GM18858 (cell line): ENCODE data around the gene C2CD3.
"Not testable (repeated sequence)": the region's sequence is repeated elsewhere in the genome, so short reads cannot be mapped to it uniquely, and the experiment has no call there.

Experiments used
- ATAC-seq: cut with Tn5 transposase; IDR thresholded peaks from one replicate; pipeline ENCODE4 v1.9.1; 2021; ENCODE audit not compliant: unreplicated experiment

Gene C2CD3

DNA sequence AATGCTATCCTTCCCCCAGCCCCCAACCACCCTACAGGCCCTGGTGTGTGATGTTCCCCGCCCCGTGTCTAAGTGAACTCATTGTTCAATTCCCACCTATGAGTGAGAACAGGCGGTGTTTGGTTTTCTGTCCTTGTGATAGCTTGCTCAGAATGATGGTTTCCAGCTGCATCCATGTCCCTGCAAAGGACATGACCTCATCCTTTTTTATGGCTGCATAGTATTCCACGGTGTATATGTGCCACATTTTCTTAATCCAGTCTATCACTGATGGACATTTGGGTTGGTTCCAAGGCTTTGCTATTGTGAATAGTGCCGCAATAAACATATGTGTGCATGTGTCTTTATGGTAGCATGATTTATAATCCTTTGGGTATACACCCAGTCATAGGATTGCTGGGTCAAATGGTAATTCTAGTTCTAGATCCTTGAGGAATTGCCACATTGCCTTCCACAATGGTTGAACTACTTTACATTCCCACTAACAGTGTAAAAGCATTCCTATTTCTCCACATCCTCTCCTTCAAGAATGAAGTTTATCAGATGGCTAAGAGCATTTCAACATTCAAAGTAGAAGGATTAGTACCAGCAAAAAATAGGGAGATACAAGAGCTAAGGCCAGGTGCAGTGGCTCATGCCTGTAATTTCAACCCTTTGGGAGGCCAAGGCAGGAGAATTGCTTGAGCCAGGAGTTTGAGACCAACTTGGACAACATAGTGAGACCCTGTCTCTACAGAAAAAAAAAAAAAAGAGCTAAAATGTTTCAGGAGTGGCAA, 50.4 kb downstream of the C2CD3 start:
- not testable (repeated sequence) for ATAC-seq

DNA sequence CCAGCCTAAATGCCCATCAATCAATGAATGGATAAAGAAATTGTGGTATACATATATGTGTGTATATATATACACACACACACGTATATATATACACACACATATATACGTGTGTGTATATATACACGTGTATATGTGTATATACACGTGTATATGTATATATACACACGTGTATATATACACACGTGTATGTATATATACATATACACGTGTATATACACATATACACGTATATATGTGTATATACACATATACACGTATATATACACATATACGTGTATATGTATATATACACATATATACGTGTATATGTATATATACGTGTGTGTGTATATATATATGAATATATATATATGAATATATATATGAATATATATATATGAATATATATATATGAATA, 54.1 kb downstream of the C2CD3 start:
- ATAC-seq, result no peak

DNA sequence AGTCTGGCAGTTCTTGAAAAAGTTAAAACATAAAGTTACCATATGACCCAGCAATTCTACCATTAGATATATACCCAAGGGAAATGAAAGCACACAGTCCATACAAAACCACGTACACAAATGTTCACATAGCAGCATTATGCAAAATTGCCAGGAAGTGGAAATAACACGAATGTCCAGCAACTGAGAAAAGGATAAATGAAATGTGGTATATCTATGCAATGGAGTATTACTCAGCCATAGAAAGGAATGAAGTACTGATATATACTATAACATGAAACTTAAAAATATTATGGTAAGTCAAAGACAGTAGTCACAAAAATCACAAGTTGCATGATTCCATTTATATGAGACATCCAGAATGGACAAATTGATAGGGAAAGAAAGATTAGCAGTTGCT, 57.9 kb downstream of the C2CD3 start:
- ATAC-seq, result no peak

DNA sequence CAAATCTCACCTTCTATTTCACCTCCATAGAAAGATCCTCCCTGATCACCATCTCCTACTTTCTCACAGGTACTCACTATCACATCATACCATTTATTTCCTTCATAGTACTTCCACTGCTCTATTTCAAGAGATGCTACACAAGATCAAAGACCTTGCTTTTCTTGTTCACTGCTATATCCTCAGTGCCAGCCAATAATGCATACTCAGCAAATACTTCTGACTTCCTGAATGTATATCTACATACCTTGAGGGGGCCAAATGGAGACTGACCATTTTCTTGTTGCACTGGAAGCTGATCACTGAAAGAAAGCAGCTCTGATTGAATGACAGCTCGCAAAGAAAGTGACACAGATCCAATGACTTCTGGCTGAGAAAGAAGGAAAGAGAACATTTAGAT, 64.7 kb downstream of the C2CD3 start:
- no peak for ATAC-seq

DNA sequence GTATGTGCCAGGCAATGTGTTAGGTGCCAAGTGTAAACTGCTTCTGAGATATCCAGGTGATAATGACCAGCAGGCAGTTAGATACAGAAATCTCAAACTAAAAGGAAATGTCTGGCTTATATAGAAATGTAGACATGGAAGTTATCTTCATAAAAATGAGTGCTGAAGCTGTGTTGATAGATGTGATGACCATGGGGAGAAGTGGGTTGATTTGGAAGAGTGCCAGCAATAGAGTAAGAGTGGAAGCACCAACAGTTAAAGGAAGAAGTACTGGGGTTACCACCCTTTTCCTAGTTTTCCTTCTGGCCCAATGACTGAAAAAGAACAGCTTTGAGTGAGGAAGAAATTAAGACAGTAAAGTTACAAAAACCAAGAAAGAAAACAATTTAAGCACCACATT, 68.5 kb downstream of the C2CD3 start:
- no peak for ATAC-seq

DNA sequence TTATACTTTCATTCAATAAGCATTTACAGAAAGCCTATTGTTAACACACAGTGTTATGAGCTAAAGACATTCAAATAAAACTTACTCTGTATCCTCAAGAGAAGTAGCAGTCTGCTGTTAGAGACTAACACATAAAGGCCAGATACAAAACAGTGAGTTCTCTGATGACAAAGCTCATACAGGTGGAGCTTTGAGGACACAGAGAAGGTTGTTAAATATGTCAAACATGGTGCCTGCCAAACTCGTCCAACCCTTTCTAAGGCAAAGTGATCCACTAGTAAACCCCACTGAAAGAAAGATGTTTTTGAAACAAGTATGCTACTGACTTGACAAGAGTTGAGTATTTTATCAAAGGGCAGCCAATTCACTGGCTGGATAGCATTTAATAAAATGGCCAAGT, 70.1 kb downstream of the C2CD3 start:
- no peak for ATAC-seq

DNA sequence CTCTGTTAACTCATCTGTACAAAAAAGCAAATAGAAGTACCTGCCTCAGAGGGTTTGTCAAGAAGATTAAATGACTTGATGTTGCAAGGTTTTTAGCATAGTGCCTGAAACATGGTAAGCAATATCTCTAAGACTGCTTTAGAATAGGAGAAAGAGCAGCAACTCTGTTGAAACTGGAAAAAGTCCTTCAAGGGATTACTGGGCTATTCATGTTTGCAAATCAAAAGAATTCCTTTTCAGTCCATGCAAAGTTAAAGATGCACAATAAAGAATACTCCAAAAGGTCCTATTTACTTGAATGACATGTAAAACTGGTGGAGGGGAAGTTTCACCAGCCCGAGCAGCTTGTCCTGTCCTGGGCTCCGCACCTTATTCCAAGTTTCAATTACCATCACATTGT, 70.6 kb downstream of the C2CD3 start:
- ATAC-seq, result no peak

DNA sequence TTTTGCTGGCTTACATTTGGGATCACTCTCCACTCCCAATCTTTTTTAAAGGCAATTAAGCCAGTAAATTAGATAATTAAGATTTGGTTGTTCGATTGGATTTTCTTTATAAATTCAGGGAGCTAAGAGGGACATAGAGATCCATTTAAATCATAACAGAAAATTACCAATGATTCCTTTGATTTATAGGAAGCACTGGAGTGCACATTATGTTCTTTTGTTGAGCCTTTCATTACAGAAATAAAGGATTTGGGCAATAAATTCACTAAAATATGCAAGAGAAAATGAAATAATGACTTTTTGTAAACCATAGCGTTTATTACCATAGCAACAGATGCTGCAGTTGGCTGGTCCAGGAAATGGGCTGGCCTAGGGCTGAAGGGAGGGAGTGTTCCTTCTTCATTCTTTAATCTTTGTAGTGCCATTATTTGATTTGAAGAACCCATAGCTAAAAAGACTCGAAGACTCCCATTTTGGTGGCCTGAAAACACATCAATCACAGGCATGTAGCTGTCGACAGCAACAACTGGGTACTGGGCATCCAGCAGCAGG, 73.0 kb downstream of the C2CD3 start:
- ATAC-seq, result no peak

DNA sequence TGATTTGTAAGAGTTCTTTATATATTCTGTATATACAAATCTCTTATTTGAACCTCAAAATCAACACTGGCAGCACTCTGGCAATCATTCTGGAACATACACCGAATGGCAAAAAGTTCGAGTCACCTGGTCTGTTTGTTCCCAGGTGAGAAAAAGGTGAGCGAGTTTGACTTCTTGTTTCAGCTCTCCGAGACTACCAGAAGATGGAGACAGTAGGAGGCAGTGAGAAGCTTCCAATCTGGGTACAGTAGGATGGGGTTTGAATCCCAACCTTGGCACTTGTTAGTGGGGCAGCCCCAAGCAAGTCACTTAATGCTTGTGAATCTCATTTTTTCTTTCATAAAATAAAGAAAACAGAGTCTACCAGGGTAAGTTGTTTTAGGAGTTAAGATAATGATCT, 76.4 kb downstream of the C2CD3 start:
- ATAC-seq, result no peak

DNA sequence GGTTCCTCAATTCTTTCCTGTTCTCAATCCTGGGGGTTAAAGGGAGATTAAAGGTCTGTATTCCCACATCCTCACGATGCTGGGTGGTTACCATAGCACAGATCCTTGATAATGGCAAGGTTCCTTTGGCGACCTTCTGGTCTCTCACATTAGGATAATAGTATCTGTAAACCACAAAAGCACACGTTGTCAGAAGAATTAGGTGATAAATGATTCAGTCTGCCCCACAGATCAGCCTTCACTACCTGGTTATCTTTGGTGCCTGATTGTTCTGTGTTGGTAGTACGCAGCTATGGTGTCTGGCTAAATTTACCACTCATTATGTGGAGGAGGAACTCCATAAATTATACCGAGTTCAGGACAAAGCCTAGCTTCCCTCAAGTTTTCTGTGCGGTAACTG, 78.4 kb downstream of the C2CD3 start:
- ATAC-seq, result no peak

DNA sequence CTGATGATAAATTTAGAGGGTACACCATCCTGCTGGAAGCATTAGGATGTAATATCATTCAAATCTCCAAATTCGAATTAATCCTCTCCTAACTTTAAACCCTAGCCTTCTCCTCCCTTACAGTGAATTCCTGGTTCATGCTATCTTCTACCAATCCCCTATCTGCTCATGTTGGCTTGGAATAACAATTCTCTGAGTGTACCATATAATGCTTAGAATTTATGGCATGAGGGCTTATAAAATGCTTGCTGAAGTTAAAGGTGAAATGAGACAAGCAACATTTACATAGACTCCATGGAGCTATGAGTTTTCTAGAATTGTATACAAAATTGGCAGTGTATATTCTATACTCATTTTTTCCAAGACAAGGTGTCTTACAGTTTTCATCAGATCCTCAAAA, 79.3 kb downstream of the C2CD3 start:
- ATAC-seq, result no peak

DNA sequence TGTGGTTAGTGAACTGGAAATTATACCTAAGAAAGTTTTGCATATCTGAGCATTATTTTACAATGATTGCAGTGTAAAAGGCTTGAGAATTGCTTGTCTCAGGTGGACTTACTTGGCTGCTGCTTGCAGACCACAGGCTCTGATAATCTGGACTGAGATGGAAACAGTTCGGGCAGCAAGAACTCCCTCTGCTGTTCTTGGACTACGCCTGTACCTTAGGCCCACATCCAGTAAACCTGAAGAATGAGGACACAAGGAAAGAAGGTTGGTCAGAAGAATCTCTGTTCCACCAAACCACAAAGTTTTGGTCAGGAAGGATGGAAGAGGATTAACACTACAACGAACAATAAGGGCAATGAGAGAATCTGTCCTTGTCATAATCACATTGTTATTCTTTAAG, 80.1 kb downstream of the C2CD3 start:
- ATAC-seq, result no peak

DNA sequence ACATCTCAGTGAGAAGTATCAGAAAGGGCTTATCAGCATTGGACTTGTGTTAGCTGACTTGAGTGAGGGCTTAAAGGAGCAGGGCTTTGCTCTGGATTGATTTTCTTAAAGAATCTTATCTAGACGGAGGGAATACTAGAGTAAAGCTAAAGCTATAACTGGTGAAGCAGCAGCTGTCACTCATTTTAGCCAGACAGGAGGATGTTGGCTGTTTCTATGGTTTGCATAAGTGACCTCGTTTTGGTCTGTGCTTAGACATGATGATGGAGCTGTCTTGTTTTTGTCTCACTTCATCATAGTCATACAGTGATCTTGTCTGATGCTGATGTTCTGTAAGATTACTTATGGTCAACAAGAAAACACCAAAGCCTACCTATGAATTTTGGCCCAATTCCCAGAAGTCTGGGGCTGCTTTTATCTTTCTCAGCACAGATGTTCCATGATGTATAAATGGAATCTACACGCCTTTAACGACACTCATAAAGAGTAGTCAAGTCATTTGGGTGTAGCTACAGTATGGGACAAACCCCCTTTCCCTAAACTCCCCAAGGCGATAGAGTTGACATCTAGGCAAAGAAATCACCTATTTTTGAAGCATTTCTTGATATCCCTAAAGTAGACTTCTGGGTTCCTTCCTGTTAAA, 84.4 kb downstream of the C2CD3 start:
- no peak for ATAC-seq

DNA sequence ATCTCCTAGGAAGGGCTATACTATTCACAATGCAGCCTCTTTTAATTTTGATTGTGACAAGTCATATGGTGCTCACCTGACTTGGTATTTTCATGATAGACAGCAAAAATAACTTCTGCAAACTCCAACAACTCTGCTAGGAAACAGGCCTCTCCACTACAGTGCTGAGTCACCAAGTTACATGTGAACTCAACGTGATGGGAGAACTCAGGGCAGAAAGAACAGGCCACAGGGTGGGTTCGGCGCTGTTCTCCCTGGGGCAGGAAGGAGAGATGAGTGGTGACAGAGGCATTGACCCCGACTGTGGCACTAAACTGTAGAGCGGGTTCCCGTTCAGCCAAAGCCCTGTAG, 85.3 kb downstream of the C2CD3 start:
- no peak for ATAC-seq

DNA sequence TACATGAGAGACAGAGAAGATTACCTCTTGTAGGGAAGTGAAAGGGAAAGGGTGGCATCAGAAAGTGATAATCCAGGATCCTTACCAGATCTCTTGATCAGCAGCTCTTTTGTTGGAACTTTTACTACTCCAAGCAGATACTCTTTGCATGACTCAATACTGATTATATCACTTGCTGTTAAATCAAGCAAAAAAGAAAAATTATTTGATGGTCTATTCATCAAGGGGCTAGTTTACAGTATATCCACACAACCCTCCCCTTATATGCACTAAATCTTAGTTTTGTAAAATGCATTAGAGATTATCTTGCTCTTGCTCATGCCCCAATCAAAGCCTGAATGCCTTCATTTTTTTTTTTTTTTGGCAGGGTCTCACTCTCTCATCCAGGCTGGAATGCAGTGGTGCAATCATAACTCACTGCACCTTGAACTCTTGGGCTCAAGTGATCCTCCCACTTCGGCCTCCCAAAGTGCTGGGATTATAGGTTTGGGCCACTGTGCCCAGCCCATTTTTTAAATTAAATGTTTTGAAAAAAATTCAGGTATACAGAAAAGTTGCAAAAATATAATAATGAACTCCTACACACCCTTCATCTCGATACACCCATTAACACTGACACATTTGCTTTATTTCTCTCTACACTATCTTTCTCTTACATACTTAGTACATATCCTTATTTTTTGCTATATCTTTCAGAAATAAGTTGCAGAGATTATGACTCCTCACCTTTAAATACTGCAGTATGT, 85.8 kb downstream of the C2CD3 start:
- no peak for ATAC-seq

DNA sequence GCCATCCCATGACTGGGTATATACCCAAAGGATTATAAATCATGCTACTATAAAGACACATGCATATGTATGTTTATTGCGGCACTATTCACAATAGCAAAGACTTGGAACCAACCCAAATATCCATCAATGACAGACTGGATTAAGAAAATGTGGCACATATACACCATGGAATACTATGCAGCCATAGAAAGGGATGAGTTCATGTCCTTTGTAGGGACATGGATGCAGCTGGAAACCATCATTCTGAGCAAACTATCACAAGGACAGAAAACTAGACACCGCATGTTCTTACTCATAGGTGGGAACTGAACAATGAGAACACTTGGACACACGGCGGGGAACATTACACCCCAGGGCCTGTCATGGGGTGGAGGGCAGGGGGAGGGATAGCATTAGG, 86.9 kb downstream of the C2CD3 start:
- not testable (repeated sequence) for ATAC-seq

DNA sequence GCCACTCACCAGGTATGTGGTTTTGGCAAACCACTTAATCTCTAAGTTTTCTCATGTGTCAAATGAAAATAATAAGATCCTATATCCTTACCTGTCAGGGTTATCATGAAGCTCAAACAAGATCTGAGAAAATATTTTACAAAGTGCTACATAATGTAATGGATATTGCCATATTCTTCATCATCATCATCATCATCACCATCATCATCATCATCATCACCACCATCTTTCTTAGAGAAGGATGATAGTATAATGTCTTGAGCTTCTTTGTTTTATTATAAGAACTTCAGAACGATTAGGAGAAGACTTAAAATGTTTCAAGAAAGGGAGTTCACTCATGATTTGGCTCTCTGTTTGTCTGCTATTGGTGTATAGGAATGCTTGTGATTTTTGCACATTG, 89.4 kb downstream of the C2CD3 start:
- ATAC-seq, result no peak

DNA sequence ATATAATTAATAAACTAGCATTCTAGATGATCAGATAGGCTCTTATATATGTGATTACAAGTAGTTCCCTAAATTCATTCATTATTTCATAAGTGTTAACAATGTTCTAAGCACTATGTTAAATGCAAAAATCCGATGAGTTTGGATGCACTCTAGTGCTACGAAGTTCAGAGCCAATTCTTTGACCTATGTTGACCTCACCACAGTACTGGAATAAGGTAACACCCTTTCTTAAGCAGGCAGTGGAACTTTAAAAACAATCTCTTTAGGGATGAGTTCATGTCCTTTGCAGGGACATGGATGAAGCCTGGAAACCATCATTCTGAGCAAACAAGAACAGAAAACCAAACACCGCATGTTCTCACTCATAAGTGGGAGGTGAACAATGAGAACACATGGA, 93.6 kb downstream of the C2CD3 start:
- no peak for ATAC-seq

DNA sequence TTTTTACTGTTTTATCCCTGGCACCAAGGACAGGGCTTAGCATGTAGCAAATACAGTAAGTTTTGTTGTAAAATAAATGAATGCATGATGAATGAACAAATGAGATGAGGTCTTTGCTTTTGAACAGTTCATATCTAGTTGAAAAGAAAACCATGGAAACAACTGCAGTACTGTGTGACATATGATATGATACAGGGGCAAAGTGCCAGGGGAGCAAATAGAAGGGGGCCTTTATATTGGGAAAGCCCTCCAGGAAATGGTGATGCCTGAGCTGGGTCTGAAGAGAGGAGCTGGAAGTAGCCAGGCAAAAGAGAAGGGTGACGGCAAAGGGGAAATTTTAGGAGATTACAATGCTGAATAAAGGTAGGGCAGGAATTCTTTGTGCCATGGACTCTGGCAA, 98.1 kb downstream of the C2CD3 start:
- no peak for ATAC-seq

DNA sequence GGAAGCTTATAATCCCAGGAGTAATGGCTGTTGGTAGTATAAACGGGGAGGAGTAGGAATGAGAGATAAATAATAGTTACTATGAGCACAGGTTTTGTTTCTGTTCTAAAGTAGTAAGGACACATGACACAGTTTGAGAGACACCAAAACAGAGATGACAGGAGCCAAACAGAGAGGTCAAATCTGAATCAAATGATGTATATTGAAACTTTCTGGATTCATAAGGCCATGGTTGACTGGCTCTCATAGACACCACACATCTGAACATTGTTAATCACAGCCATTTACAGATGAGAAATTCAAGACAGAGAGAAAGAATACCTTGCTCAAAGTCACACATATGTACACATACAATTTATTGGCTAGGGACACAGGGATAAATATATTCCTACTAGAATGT, 98.5 kb downstream of the C2CD3 start:
- ATAC-seq, result no peak

DNA sequence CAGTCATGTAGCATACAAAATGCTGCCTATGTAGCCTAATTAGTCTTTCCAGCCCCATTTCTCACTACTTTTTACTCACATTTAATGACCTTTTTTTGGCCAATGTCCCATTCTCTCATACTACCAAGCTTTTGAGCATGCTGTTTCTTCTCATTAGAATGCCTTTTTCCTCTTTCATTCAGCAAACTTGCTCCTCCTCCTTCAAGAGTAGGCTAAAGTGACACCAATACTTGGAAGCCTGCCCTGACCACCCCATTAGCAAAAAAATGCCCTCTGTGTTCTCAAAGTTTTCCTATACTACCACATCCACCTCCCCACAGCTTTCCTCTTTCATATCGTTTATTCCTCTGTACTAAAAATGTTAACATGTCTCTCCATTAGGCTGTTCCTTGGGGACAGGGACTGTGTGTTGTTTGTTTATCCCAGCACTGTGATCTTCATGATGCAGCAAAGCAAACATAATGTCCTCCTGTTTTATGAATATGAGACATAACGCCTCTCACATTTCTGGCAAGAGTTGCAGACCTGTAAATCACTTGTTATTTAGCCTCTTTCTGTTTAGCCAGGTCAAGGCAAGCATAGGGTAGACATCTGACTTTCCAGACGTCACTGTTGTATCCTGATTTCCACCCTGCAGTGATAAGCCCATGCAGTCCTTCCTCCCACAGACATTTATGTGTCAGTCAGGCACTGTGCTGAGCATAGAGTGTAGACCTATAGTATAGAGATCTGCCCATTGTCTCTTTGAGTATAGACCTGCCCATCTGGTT, 99.9 kb downstream of the C2CD3 start:
- ATAC-seq, result no peak
